ENCODE results near the gene RABL6. TPM values are rescaled to one million over a fixed set of nuclear protein-coding genes. Genes with fewer than 3 reads are reported as not detected.

RABL6 gene
- total RNA-seq, 1 donor from 2014 or later = 198 TPM

DNA sequence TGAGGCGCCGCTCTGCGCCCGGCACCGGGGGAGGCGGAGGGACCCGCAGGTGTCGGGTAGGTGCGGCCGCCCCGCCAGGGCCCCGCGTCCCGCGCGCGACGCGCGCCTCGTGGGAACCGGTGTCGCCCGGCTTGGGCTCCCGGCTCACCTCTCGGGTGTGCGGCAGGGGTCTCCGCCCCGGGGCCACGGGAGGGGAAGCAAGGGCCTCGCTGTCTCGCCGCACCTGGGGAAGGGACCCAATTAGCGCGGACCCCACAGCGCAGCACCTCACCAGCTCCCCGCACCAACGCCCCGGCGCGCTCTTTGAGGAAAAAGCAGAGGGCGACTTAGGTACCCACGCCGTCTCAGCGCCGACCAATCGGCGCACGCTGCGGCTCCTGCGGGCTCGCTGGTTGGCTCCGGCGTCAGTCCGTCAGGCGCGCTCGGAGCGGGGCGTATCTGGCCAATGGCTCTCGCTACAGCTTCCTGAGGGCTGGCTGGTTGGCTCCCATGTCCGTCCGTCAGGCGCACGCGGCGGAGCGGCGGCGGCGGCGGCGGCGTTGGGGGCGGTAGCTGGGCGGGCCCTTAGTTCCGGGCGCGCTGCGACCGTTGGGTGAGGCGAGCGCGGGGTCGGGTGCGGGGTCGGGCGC is 78.3 kb downstream of the RABL6 start, which contains the start of gene TRAF2:
TSS of gene TRAF2 (plus strand) at position 567 of the 629 bp plus-strand sequence. CDS start 12,225 bp downstream, outside the sequence.
- Mint-ChIP-seq H3K4me3 (peak within 1 kb of the TSS; percentile 91), H3K36me3 (ENCODE audit: low read depth) (no peaks in the 10 kb centered on the region), H3K9me3 (no peaks in the 10 kb centered on the region), H3K4me1 (peaks cover 7% of the 10 kb centered on the region), H3K27me3 (ENCODE audit: low read depth) (no peaks in the 10 kb centered on the region), H3K27ac (ENCODE audit: unreplicated experiment) (peak within 1 kb of the TSS; percentile 69)
- TF ChIP-seq, protein P1, sequence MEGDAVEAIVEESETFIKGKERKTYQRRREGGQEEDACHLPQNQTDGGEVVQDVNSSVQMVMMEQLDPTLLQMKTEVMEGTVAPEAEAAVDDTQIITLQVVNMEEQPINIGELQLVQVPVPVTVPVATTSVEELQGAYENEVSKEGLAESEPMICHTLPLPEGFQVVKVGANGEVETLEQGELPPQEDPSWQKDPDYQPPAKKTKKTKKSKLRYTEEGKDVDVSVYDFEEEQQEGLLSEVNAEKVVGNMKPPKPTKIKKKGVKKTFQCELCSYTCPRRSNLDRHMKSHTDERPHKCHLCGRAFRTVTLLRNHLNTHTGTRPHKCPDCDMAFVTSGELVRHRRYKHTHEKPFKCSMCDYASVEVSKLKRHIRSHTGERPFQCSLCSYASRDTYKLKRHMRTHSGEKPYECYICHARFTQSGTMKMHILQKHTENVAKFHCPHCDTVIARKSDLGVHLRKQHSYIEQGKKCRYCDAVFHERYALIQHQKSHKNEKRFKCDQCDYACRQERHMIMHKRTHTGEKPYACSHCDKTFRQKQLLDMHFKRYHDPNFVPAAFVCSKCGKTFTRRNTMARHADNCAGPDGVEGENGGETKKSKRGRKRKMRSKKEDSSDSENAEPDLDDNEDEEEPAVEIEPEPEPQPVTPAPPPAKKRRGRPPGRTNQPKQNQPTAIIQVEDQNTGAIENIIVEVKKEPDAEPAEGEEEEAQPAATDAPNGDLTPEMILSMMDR (conservative IDR thresholded peaks at IDR 0.05) = no peak
- DNase-seq (ENCODE audit: low read depth, low spot score) = peak; percentile 95

DNA sequence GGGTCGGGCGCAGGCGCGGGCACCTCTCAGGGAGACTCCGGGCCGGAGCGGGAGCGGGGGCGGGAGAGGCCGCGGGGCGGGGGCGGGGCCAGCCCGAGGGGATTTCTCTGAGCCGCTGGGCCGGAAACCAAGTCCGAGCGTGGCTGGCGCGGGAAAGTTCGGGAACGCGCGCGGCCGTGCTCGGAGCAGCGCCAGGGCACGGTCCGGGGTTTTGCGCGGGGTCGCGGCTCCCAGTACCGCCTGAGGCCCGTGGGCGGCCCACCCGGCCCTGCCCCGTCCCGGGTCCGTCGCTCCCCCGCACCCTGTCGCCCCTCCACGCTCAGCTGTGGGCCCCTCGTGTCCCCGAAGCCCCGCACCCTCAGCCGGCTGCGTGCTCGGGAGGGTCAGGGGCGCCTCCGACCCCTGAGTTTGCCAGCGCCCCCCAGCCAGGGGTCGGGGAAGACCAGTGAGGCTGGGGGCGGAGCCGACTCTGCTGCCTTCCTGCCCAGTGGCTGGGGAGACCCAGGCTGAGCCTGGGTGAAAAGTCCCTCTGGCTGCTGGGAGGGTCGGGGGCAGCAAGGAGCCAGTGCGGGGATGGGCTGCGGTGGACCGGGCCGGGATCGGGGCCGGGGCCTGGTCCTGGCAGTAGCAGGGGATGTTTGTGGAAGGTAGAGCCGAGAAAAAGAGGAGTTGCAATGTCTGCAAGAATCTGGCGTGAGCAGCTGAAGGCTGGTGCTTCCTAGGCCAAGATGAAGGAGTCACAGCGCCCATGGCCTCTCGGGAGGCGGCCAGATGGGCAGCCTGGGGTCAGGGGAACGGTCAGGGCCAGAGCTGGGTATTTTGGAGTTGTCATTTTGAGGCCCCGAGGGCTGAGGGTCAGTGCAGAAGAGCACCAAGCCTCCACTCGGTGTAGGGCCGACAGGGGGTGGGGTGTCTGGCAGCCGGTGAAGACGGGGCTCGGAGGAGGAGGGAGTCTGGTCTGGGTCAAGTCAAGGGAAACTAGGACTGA is 79.2 kb downstream of the RABL6 start:
- peak; percentile 47 for DNase-seq (ENCODE audit: low read depth, low spot score)
- no peaks in the 10 kb centered on the region for H3K36me3 Mint-ChIP-seq (ENCODE audit: low read depth)

DNA sequence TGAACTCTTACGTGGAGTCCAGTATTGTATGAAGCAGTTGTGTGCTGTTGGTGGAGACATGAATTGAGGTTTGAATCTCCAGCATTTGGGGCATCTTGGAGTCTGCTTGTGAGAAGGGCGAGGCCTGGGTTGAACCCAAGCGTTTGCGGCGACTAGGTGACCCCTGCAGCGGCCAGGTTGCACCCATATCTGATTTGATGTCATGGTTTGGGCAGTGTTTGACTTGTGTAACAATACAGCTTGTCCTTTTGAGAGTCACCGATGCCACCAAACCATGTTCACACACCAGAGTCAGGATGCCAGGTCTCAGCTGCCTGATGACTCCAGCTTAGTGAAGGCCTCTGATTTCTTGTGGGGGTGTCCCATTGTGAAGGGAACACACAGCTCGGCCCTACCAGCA is 80.7 kb downstream of the RABL6 start:
- Mint-ChIP-seq H3K27me3 (ENCODE audit: low read depth) (no peaks in the 10 kb centered on the region), H3K27ac (ENCODE audit: unreplicated experiment) (no peak overlapping the region), H3K4me1 (peaks cover 7% of the 10 kb centered on the region), H3K9me3 (no peaks in the 10 kb centered on the region), H3K36me3 (ENCODE audit: low read depth) (no peaks in the 10 kb centered on the region), H3K4me3 (no peak overlapping the region)
- DNase-seq (ENCODE audit: low read depth, low spot score) = no peak
- TF ChIP-seq, protein P1 (conservative IDR thresholded peaks at IDR 0.05) = no peak

More for the DNA sequence above, 79.2 kb downstream of the RABL6 start:
- Mint-ChIP-seq H3K4me3 (peak overlapping the region; percentile 91), H3K9me3 (no peaks in the 10 kb centered on the region), H3K27me3 (ENCODE audit: low read depth) (no peaks in the 10 kb centered on the region), H3K27ac (ENCODE audit: unreplicated experiment) (peak overlapping the region; percentile 69), H3K4me1 (peaks cover 7% of the 10 kb centered on the region)
- TF ChIP-seq, protein P1 (conservative IDR thresholded peaks at IDR 0.05) = no peak

DNA sequence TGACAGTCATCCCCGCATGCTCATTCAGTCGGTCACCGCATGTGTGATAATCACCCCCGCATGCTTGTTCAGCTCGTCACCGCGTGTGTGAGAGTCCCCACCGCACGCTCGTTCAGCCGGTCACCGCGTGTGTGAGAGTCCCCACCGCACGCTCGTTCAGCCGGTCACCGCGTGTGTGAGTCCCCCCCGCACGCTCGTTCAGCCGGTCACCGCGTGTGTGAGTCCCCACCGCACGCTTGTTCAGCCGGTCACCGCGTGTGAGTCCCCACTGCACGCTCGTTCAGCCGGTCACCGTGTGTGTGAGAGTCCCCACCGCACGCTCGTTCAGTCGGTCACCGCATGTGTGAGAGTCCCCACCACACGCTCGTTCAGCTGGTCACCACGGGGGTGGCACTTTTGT is 82.1 kb downstream of the RABL6 start:
- Mint-ChIP-seq H3K4me1 (peaks cover 7% of the 10 kb centered on the region), H3K27me3 (ENCODE audit: low read depth) (no peaks in the 10 kb centered on the region), H3K27ac (ENCODE audit: unreplicated experiment) (no peak overlapping the region), H3K9me3 (no peaks in the 10 kb centered on the region), H3K4me3 (no peak overlapping the region), H3K36me3 (ENCODE audit: low read depth) (no peaks in the 10 kb centered on the region)
- DNase-seq (ENCODE audit: low read depth, low spot score) = no peak
- TF ChIP-seq, protein P1 (conservative IDR thresholded peaks at IDR 0.05) = no peak

DNA sequence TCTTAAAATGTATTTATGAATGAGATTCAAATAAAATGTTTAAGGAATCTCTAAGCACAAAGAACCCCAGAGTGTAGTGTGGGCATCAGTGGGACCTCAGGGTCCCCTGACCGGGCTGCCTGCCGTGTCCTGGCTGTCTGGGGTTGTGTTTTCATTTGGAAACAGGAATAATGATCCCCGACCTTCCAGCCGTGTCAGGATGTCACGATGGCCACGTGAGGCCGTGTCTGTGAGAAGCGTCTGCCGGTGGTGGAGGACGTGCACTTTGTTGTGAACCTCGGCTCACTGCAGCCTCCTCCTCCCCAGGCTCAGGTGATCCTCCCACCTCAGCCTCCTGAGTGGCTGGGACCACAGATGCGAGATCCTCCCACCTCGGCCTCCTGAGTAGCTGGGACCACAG is 82.9 kb downstream of the RABL6 start:
- Mint-ChIP-seq H3K27me3 (ENCODE audit: low read depth) (no peaks in the 10 kb centered on the region), H3K36me3 (ENCODE audit: low read depth) (no peaks in the 10 kb centered on the region), H3K4me3 (no peak overlapping the region), H3K9me3 (no peaks in the 10 kb centered on the region), H3K4me1 (peaks cover 7% of the 10 kb centered on the region), H3K27ac (ENCODE audit: unreplicated experiment) (no peak overlapping the region)
- TF ChIP-seq, protein P1 (conservative IDR thresholded peaks at IDR 0.05) = no peak
- DNase-seq (ENCODE audit: low read depth, low spot score) = no peak

Small RNAs within 50 kb of the gene (microRNA-seq; reads per million reads assigned to microRNA genes)
- gene MIR4292 (not detected), gene MIR4479 (3.6 reads per million)

Other genes starting within 250 kb of the RABL6 start
- gene EGFL7, start 145.0 kb upstream of the RABL6 start, total RNA-seq = 14.1 and 16.8 TPM in 2 replicates
- gene AGPAT2, start 120.5 kb upstream of the RABL6 start, total RNA-seq = 18.4 and 19.0 TPM in 2 replicates
- gene DIPK1B, start 95.4 kb upstream of the RABL6 start, total RNA-seq = 46.3 and 49.2 TPM in 2 replicates
- gene LCN10, start 65.0 kb upstream of the RABL6 start, total RNA-seq = not detected in 2 replicates
- gene LCN6, start 59.4 kb upstream of the RABL6 start, total RNA-seq = not detected in 2 replicates
- not detected in 2 replicates for gene LCN8, start 49.7 kb upstream of the RABL6 start, total RNA-seq
- gene LCN15, start 43.4 kb upstream of the RABL6 start, total RNA-seq = not detected in 2 replicates
- gene TMEM141, start 16.6 kb upstream of the RABL6 start, total RNA-seq = 27.8 and 31.0 TPM in 2 replicates
- 0.93 and 1.4 TPM in 2 replicates for gene CCDC183, start 11.6 kb upstream of the RABL6 start, total RNA-seq
- 2.8 and 3.3 TPM in 2 replicates for gene AJM1, start 34.5 kb downstream of the RABL6 start, total RNA-seq
- gene PHPT1, start 41.5 kb downstream of the RABL6 start, total RNA-seq = 170 and 175 TPM in 2 replicates
- gene MAMDC4, start 44.4 kb downstream of the RABL6 start, total RNA-seq = 19.3 and 20.6 TPM in 2 replicates
- gene EDF1, start 58.4 kb downstream of the RABL6 start, total RNA-seq = 338 and 339 TPM in 2 replicates
- 30.1 and 34.4 TPM in 2 replicates for gene TRAF2, start 78.6 kb downstream of the RABL6 start, total RNA-seq
- gene FBXW5, start 136.8 kb downstream of the RABL6 start, total RNA-seq = 81.2 and 83.9 TPM in 2 replicates
- gene C8G, start 137.3 kb downstream of the RABL6 start, total RNA-seq = 0.59 and 0.98 TPM in 2 replicates
- 0.50 and 1.1 TPM in 2 replicates for gene LCN12, start 144.3 kb downstream of the RABL6 start, total RNA-seq
- not detected in 2 replicates for gene PTGDS, start 169.6 kb downstream of the RABL6 start, total RNA-seq
- gene LCNL1, start 175.0 kb downstream of the RABL6 start, total RNA-seq = not detected in 2 replicates
- gene PAXX, start 184.5 kb downstream of the RABL6 start, total RNA-seq = 82.6 and 84.9 TPM in 2 replicates
- gene CLIC3, start 188.6 kb downstream of the RABL6 start, total RNA-seq = not detected in 2 replicates
- gene ABCA2, start 220.3 kb downstream of the RABL6 start, total RNA-seq = 31.7 and 37.1 TPM in 2 replicates
- gene FUT7, start 224.1 kb downstream of the RABL6 start, total RNA-seq = 0.14 TPM in 1 of 2 replicates, not detected in the other
- 54.7 and 61.1 TPM in 2 replicates for gene NPDC1, start 238.2 kb downstream of the RABL6 start, total RNA-seq
- not detected in 2 replicates for gene ENTPD2, start 246.1 kb downstream of the RABL6 start, total RNA-seq

Data from neural crest cell (in vitro differentiated cells).